ENCODE data around the gene OR10P1. TPM values are rescaled to one million over a fixed set of nuclear protein-coding genes. Genes with fewer than 3 reads are reported as not detected.

OR10P1 gene
- total RNA-seq, 1 donor from 2014 or later: not detected

GRCh38 chr12:55666508-55666907 is 29.8 kb downstream of the OR10P1 start:
- no peaks in the 10 kb centered on the region for H3K4me1 ChIP-seq
- DNase-seq (ENCODE audit: extremely low spot score in 2 of 2): no peak
- TF ChIP-seq, protein P1, sequence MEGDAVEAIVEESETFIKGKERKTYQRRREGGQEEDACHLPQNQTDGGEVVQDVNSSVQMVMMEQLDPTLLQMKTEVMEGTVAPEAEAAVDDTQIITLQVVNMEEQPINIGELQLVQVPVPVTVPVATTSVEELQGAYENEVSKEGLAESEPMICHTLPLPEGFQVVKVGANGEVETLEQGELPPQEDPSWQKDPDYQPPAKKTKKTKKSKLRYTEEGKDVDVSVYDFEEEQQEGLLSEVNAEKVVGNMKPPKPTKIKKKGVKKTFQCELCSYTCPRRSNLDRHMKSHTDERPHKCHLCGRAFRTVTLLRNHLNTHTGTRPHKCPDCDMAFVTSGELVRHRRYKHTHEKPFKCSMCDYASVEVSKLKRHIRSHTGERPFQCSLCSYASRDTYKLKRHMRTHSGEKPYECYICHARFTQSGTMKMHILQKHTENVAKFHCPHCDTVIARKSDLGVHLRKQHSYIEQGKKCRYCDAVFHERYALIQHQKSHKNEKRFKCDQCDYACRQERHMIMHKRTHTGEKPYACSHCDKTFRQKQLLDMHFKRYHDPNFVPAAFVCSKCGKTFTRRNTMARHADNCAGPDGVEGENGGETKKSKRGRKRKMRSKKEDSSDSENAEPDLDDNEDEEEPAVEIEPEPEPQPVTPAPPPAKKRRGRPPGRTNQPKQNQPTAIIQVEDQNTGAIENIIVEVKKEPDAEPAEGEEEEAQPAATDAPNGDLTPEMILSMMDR (IDR thresholded peaks at IDR 0.05): no peak
- TF ChIP-seq POLR2A (IDR thresholded peaks at IDR 0.05) (no peak), POLR2AphosphoS5 (IDR thresholded peaks at IDR 0.05; ENCODE audit: insufficient read depth in 1 of 2, low read depth in 1 of 2) (no peak)
- no peak overlapping the region for H3K4me3 ChIP-seq
- no peak overlapping the region for H3K27ac ChIP-seq
- intact Hi-C loops (cut with DNase I): no loop called here
- H3K9me3 ChIP-seq: no peaks in the 10 kb centered on the region
- H3K27me3 ChIP-seq: no peaks in the 10 kb centered on the region
- H3K36me3 ChIP-seq: no peaks in the 10 kb centered on the region

DNA sequence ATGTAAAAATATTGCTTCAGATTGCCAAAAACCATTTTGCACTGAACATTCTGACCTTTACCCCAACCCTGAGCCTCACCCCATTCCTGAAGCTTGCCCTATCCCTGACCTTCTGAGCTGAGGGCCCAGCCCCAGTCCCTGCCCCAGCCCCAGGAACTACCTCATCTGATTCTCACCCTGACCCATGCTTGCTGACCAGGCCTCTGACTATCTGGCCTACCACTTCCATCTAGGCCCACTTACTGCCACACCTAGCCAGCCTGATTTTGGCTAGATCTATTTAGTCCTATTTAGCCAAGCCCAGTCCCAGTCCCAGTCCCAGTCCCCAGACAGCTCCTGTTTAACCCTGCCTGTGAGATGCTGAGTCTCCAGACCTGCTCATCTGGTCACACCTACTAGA is 33.6 kb downstream of the OR10P1 start:
- H3K4me1 ChIP-seq: no peaks in the 10 kb centered on the region
- no peaks in the 10 kb centered on the region for H3K36me3 ChIP-seq
- H3K9me3 ChIP-seq: no peaks in the 10 kb centered on the region
- H3K27me3 ChIP-seq: no peaks in the 10 kb centered on the region
- no peak for DNase-seq (ENCODE audit: extremely low spot score in 2 of 2)
- TF ChIP-seq POLR2AphosphoS5 (IDR thresholded peaks at IDR 0.05; ENCODE audit: insufficient read depth in 1 of 2, low read depth in 1 of 2) (no peak), POLR2A (IDR thresholded peaks at IDR 0.05) (no peak)
- TF ChIP-seq, protein P1 (IDR thresholded peaks at IDR 0.05): no peak
- no peak overlapping the region for H3K27ac ChIP-seq
- intact Hi-C loops (cut with DNase I): no loop called here
- no peak overlapping the region for H3K4me3 ChIP-seq

DNA sequence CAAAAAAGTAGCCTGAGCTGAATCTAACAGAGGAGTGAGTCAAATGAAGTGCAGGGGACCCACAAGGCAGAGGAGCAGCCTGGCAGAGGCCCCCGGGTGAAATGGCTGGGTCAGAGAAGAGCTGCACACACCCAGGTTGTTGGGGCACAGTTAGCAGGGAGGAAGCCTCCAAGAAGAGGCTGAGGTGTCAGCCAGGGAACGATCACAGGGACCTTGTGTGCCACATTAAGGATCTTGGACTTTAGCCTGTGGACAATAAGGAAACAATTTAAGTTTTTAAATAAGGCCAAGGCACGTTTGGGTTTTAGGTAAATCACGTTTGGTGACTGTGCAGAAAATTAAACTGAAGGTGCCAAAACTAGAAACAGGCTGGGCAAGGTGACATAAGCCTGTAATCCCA is 35.1 kb downstream of the OR10P1 start:
- no peaks in the 10 kb centered on the region for H3K36me3 ChIP-seq
- no peaks in the 10 kb centered on the region for H3K9me3 ChIP-seq
- TF ChIP-seq, protein P1 (IDR thresholded peaks at IDR 0.05): no peak
- TF ChIP-seq POLR2AphosphoS5 (IDR thresholded peaks at IDR 0.05; ENCODE audit: insufficient read depth in 1 of 2, low read depth in 1 of 2) (no peak), POLR2A (IDR thresholded peaks at IDR 0.05) (no peak)
- intact Hi-C loops (cut with DNase I): no loop called here
- no peak overlapping the region for H3K27ac ChIP-seq
- no peak overlapping the region for H3K4me3 ChIP-seq
- H3K27me3 ChIP-seq: no peaks in the 10 kb centered on the region
- no peak for DNase-seq (ENCODE audit: extremely low spot score in 2 of 2)
- H3K4me1 ChIP-seq: no peaks in the 10 kb centered on the region

- TF ChIP-seq, protein P1 (IDR thresholded peaks at IDR 0.05): no peak
- TF ChIP-seq POLR2A (IDR thresholded peaks at IDR 0.05) (no peak), POLR2AphosphoS5 (IDR thresholded peaks at IDR 0.05; ENCODE audit: insufficient read depth in 1 of 2, low read depth in 1 of 2) (no peak)
- Histone ChIP-seq H3K4me1 (no peaks in the 10 kb centered on the region), H3K9me3 (no peaks in the 10 kb centered on the region), H3K36me3 (no peaks in the 10 kb centered on the region), H3K27ac (no peak overlapping the region), H3K27me3 (no peaks in the 10 kb centered on the region), H3K4me3 (no peak overlapping the region)
- no peak for DNase-seq (ENCODE audit: extremely low spot score in 2 of 2)
- intact Hi-C loops (cut with DNase I): no loop called here
These were observed 36.9 kb downstream of the OR10P1 start for GRCh38 chr12:55673638-55674037.

DNA sequence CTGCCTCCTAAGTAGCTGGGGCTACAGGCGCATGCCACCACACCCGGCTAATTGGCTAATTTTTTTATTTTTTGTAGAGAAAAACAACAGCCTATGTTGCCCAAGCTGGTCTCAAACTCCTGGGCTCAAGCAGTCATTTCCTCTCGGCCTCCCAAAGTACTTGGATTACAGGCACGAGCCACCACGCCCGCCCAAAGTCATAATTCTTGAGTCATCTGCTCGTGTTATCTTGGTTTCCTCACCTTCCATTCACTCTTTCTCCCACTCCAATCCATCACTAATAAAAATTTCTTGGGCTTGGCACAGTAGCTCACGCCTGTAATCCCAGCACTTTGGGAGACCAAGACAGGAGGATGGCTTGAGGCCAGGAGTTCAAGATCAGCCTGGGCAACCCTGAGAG is 39.0 kb downstream of the OR10P1 start:
- TF ChIP-seq POLR2AphosphoS5 (IDR thresholded peaks at IDR 0.05; ENCODE audit: insufficient read depth in 1 of 2, low read depth in 1 of 2) (no peak), POLR2A (IDR thresholded peaks at IDR 0.05) (no peak)
- TF ChIP-seq, protein P1 (IDR thresholded peaks at IDR 0.05): no peak
- Histone ChIP-seq H3K27me3 (no peaks in the 10 kb centered on the region), H3K9me3 (no peaks in the 10 kb centered on the region), H3K4me3 (no peak overlapping the region), H3K36me3 (no peaks in the 10 kb centered on the region), H3K4me1 (no peaks in the 10 kb centered on the region), H3K27ac (no peak overlapping the region)
- no peak for DNase-seq (ENCODE audit: extremely low spot score in 2 of 2)
- intact Hi-C loops (cut with DNase I): no loop called here

All from vagina (tissue), 2 donors.